Transverse colon (tissue), 4 donors: ENCODE measurements around the gene CCDC136.

Source experiments
- CTCF ChIP-seq, 5 experiments: fragments of 200-600 bp in 3 of 5; fragments of 450-650 bp in 2 of 5; sonication (generic) in 3 of 5; IDR thresholded peaks; 1 replicate in 2 of 5; 2 replicates in 3 of 5; pipeline ENCODE4 v1.5.1; 2016 to 2017; ENCODE audit warnings: antibody characterized with exemption in 5 of 5, inconsistent platforms in 3 of 5, mild to moderate bottlenecking in 2 of 5, moderate library complexity in 1 of 5
- EP300 ChIP-seq: sonication (generic); formaldehyde crosslinking; IDR thresholded peaks from one replicate; pipeline ENCODE4 v1.6.1; 2017; ENCODE audit warnings: antibody characterized with exemption, low read depth
- POLR2A ChIP-seq: fragments of 450-650 bp; IDR thresholded peaks from one replicate; pipeline ENCODE4 v1.6.1; 2016; ENCODE audit warnings: antibody characterized with exemption, mild to moderate bottlenecking, moderate library complexity
- POLR2AphosphoS5 ChIP-seq, 3 donors: sonication (generic); formaldehyde crosslinking; IDR thresholded peaks; one replicate each; pipeline ENCODE4 v1.6.1; 2016; ENCODE audit warnings: antibody characterized with exemption in 3 of 3

- no peak for TF ChIP-seq CTCF (IDR thresholded peaks at IDR 0.05)
- no peak for TF ChIP-seq POLR2A
- TF ChIP-seq POLR2AphosphoS5 (IDR thresholded peaks at IDR 0.05) = no peak
- no peak for TF ChIP-seq EP300
Observed at GRCh38 chr7:128770233-128770632, 21.5 kb upstream of the CCDC136 start.
